Activated CD8-positive, alpha-beta memory T cell treated with anti-CD3 and anti-CD28 coated beads, Interleukin-2, amount 10 ng/mL, durations not matched to agents 7 days and 5 days (primary cell): ENCODE measurements around the gene CRACDL. TPM values are rescaled to one million over a fixed set of nuclear protein-coding genes. Genes with fewer than 3 reads are reported as not detected.

Experiments used
- ATAC-seq: fragments of 150-1000 bp; cut with Tn5 transposase; one replicate; pipeline ENCODE4 v1.10.0; 2021; ENCODE audit warnings: moderate library complexity
- CTCF ChIA-PET: fragments of 350-600 bp; sonication (Branson Sonifier 250); formaldehyde crosslinking; loops from one replicate; lab custom pipeline; 2021; ENCODE audit warnings: antibody characterized with exemption; lab: Charles Lee
- DNase-seq: peaks from one replicate; pipeline ENCODE4 v3.0.0-alpha.2; 2020
- H3K27ac Mint-ChIP-seq: one replicate; pipeline ENCODE4 v1.8.0; 2021; ENCODE audit warnings: mild to moderate bottlenecking, mixed read lengths
- H3K27me3 Mint-ChIP-seq: one replicate; pipeline ENCODE4 v1.8.0; 2021; ENCODE audit warnings: mixed read lengths
- H3K36me3 Mint-ChIP-seq: one replicate; pipeline ENCODE4 v1.8.0; 2021; ENCODE audit warnings: mild to moderate bottlenecking, mixed read lengths
- H3K4me1 Mint-ChIP-seq: one replicate; pipeline ENCODE4 v1.8.0; 2021; ENCODE audit warnings: mixed read lengths
- H3K4me3 Mint-ChIP-seq: one replicate; pipeline ENCODE4 v1.8.0; 2021; ENCODE audit warnings: mild to moderate bottlenecking, moderate library complexity, mixed read lengths
- H3K9me3 Mint-ChIP-seq: one replicate; pipeline ENCODE4 v1.8.0; 2022; ENCODE audit warnings: low read depth, mixed read lengths
- total RNA-seq, 2 experiments: library from RNA; stranded (reverse); gene quantifications; one replicate each; pipeline ENCODE4 v1.2.3, GENCODE V29; 2021

The CRACDL gene
- total RNA-seq, 2 experiments from 2014 or later = 0.18 to 0.35 TPM

- H3K27me3 Mint-ChIP-seq = no peaks in the 10 kb centered on the region
- no peak overlapping the region for H3K27ac Mint-ChIP-seq
- peaks cover 5% of the 10 kb centered on the region for H3K9me3 Mint-ChIP-seq
- H3K4me1 Mint-ChIP-seq = peaks cover 5% of the 10 kb centered on the region
- no peak for DNase-seq
- no peak overlapping the region for H3K4me3 Mint-ChIP-seq
- CTCF ChIA-PET = no interaction called here
- ATAC-seq = no peak
- peaks cover 8% of the 10 kb centered on the region for H3K36me3 Mint-ChIP-seq
These were observed 157.9 kb downstream of the CRACDL start for GRCh38 chr2:98778151-98778550.

GRCh38 chr2:98777710-98778109 is 158.3 kb downstream of the CRACDL start:
- CTCF ChIA-PET = no interaction called here
- DNase-seq = no peak
- Mint-ChIP-seq H3K9me3 (peaks cover 5% of the 10 kb centered on the region), H3K27me3 (no peaks in the 10 kb centered on the region), H3K4me3 (no peak overlapping the region), H3K4me1 (peaks cover 9% of the 10 kb centered on the region), H3K27ac (no peak overlapping the region), H3K36me3 (peaks cover 8% of the 10 kb centered on the region)
- ATAC-seq = no peak

- Mint-ChIP-seq H3K4me1 (peaks cover 16% of the 10 kb centered on the region), H3K36me3 (peaks cover 3% of the 10 kb centered on the region), H3K27me3 (no peaks in the 10 kb centered on the region), H3K9me3 (peaks cover 4% of the 10 kb centered on the region), H3K4me3 (no peak overlapping the region), H3K27ac (no peak overlapping the region)
- no peak for DNase-seq
- CTCF ChIA-PET = interaction anchor here (1.3 kb wide), 1 partner anchor 9 kb away, joined by 3 read pairs; no protein-coding TSS in a partner anchor
- no peak for ATAC-seq
These were observed 158.9 kb downstream of the CRACDL start for GRCh38 chr2:98777076-98777475.

- ATAC-seq = no peak
- CTCF ChIA-PET = interaction anchor here (1.3 to 1.6 kb wide), 3 partner anchors 9 to 127 kb away, joined by 3 to 6 read pairs (median 4); no protein-coding TSS in a partner anchor
- DNase-seq = no peak
- Mint-ChIP-seq H3K4me1 (peaks cover 24% of the 10 kb centered on the region), H3K27ac (no peak overlapping the region), H3K4me3 (no peak overlapping the region), H3K27me3 (no peaks in the 10 kb centered on the region), H3K36me3 (no peaks in the 10 kb centered on the region), H3K9me3 (no peaks in the 10 kb centered on the region)
These were observed 159.9 kb downstream of the CRACDL start for GRCh38 chr2:98776136-98776535.

GRCh38 chr2:98775146-98775986 is 160.7 kb downstream of the CRACDL start:
- peaks cover 29% of the 10 kb centered on the region for H3K4me1 Mint-ChIP-seq
- H3K4me3 Mint-ChIP-seq = no peak overlapping the region
- CTCF ChIA-PET = interaction anchor here (1.4 to 1.6 kb wide), 2 partner anchors 49 to 126 kb away, joined by 4 to 6 read pairs; no protein-coding TSS in a partner anchor

GRCh38 chr2:98773907-98774306 is 162.1 kb downstream of the CRACDL start:
- Mint-ChIP-seq H3K36me3 (no peaks in the 10 kb centered on the region), H3K27ac (no peak overlapping the region), H3K27me3 (no peaks in the 10 kb centered on the region), H3K9me3 (no peaks in the 10 kb centered on the region), H3K4me3 (no peak overlapping the region), H3K4me1 (peaks cover 42% of the 10 kb centered on the region)
- ATAC-seq (no peak), DNase-seq (no peak)
- CTCF ChIA-PET = interaction anchor here (0.8 to 1.4 kb wide), 4 partner anchors 17 to 140 kb away, joined by 3 to 4 read pairs (median 4); no protein-coding TSS in a partner anchor

More at GRCh38 chr2:98775146-98775986, 160.7 kb downstream of the CRACDL start:
- Mint-ChIP-seq H3K9me3 (no peaks in the 10 kb centered on the region), H3K36me3 (no peaks in the 10 kb centered on the region), H3K27ac (no peak overlapping the region), H3K27me3 (no peaks in the 10 kb centered on the region)
- no peak for DNase-seq
- no peak for ATAC-seq

- Mint-ChIP-seq H3K4me1 (peaks cover 49% of the 10 kb centered on the region), H3K27ac (peak overlapping the region; percentile 95), H3K27me3 (no peaks in the 10 kb centered on the region), H3K36me3 (peaks cover 2% of the 10 kb centered on the region), H3K9me3 (no peaks in the 10 kb centered on the region), H3K4me3 (no peak overlapping the region)
- DNase-seq = no peak
- CTCF ChIA-PET = interaction anchor here (0.8 to 1.4 kb wide), 5 partner anchors 16 to 139 kb away, joined by 3 to 4 read pairs (median 3); no protein-coding TSS in a partner anchor
- ATAC-seq = no peak
These were observed 162.9 kb downstream of the CRACDL start for GRCh38 chr2:98773169-98773568.

GRCh38 chr2:98772536-98772935 is 163.5 kb downstream of the CRACDL start:
- ATAC-seq (no peak), DNase-seq (no peak)
- peak overlapping the region; percentile 95 for H3K27ac Mint-ChIP-seq
- CTCF ChIA-PET = interaction anchor here (0.8 to 2.8 kb wide), 7 partner anchors 9 to 127 kb away, joined by 3 to 24 read pairs (median 5); partner anchors contain the start of gene MGAT4A
- H3K9me3 Mint-ChIP-seq = no peaks in the 10 kb centered on the region
- no peaks in the 10 kb centered on the region for H3K27me3 Mint-ChIP-seq
- H3K4me1 Mint-ChIP-seq = peaks cover 54% of the 10 kb centered on the region
- peaks cover 2% of the 10 kb centered on the region for H3K36me3 Mint-ChIP-seq
- H3K4me3 Mint-ChIP-seq = peak overlapping the region; percentile 86

- peaks cover 2% of the 10 kb centered on the region for H3K36me3 Mint-ChIP-seq
- H3K27me3 Mint-ChIP-seq = no peaks in the 10 kb centered on the region
- peaks cover 60% of the 10 kb centered on the region for H3K4me1 Mint-ChIP-seq
- DNase-seq (peak; percentile 83), ATAC-seq (peak; percentile 70)
- H3K4me3 Mint-ChIP-seq = peak overlapping the region; percentile 86
- H3K27ac Mint-ChIP-seq = peak overlapping the region; percentile 95
- CTCF ChIA-PET = interaction anchor here (0.8 to 2.8 kb wide), 19 partner anchors 8 to 294 kb away, joined by 3 to 24 read pairs (median 5); partner anchors contain the start of gene MGAT4A
- no peaks in the 10 kb centered on the region for H3K9me3 Mint-ChIP-seq
These were observed 164.1 kb downstream of the CRACDL start for GRCh38 chr2:98771721-98772524.

GRCh38 chr2:98771264-98771663 is 164.8 kb downstream of the CRACDL start:
- no peak for DNase-seq
- H3K4me1 Mint-ChIP-seq = peaks cover 67% of the 10 kb centered on the region
- ATAC-seq = peak; percentile 1
- peak overlapping the region; percentile 95 for H3K27ac Mint-ChIP-seq
- no peaks in the 10 kb centered on the region for H3K27me3 Mint-ChIP-seq
- H3K36me3 Mint-ChIP-seq = peaks cover 6% of the 10 kb centered on the region
- CTCF ChIA-PET = interaction anchor here (0.6 to 2.8 kb wide), 18 partner anchors 9 to 295 kb away, joined by 3 to 24 read pairs (median 5); partner anchors contain the start of gene MGAT4A
- no peaks in the 10 kb centered on the region for H3K9me3 Mint-ChIP-seq
- peak overlapping the region; percentile 86 for H3K4me3 Mint-ChIP-seq

GRCh38 chr2:98769784-98770183 is 166.2 kb downstream of the CRACDL start:
- peaks cover 74% of the 10 kb centered on the region for H3K4me1 Mint-ChIP-seq
- ATAC-seq (no peak), DNase-seq (peak; percentile 54)
- peak overlapping the region; percentile 95 for H3K27ac Mint-ChIP-seq
- peaks cover 8% of the 10 kb centered on the region for H3K36me3 Mint-ChIP-seq
- H3K4me3 Mint-ChIP-seq = peak overlapping the region; percentile 86
- CTCF ChIA-PET = interaction anchor here (1.3 to 2.5 kb wide), 3 partner anchors 11 to 53 kb away, joined by 4 to 12 read pairs (median 11); partner anchors contain the start of gene MGAT4A
- no peaks in the 10 kb centered on the region for H3K27me3 Mint-ChIP-seq
- H3K9me3 Mint-ChIP-seq = no peaks in the 10 kb centered on the region

- peaks cover 8% of the 10 kb centered on the region for H3K36me3 Mint-ChIP-seq
- peaks cover 80% of the 10 kb centered on the region for H3K4me1 Mint-ChIP-seq
- DNase-seq (peak; percentile 35), ATAC-seq (no peak)
- H3K9me3 Mint-ChIP-seq = no peaks in the 10 kb centered on the region
- peak overlapping the region; percentile 47 for H3K4me3 Mint-ChIP-seq
- no peaks in the 10 kb centered on the region for H3K27me3 Mint-ChIP-seq
- CTCF ChIA-PET = interaction anchor here (1.2 to 3.4 kb wide), 4 partner anchors 11 to 53 kb away, joined by 3 to 17 read pairs (median 8); partner anchors contain the start of gene MGAT4A
- peak overlapping the region; percentile 76 for H3K27ac Mint-ChIP-seq
These were observed 166.9 kb downstream of the CRACDL start for GRCh38 chr2:98769114-98769476.
